Stimulated activated CD8-positive, alpha-beta memory T cell treated with anti-CD3 and anti-CD28 coated beads, Interleukin-4, amount 100 ng/mL, for 4 hours (primary cell): ENCODE results near the gene RYR1.
"Not testable (repeated sequence)": the region's sequence is repeated elsewhere in the genome, so short reads cannot be mapped to it uniquely, and the experiment has no call there.

Source experiments
- DNase-seq, 2 donors: peaks; one replicate each; pipeline ENCODE4 v3.0.0-alpha.2; 2020; ENCODE audit warnings: low read depth in 2 of 2, low spot score in 1 of 2

Gene RYR1

GRCh38 chr19:38512277-38512676, 78.8 kb downstream of the RYR1 start:
- no peak for DNase-seq

GRCh38 chr19:38513156-38513555, 79.7 kb downstream of the RYR1 start:
- not testable (repeated sequence) for DNase-seq

- no peak for DNase-seq
These were observed 80.3 kb downstream of the RYR1 start for GRCh38 chr19:38513762-38514167.

- DNase-seq: peak; percentile 39 to 52
These were observed 81.5 kb downstream of the RYR1 start for GRCh38 chr19:38514812-38515633.

- no peak for DNase-seq
These were observed 82.4 kb downstream of the RYR1 start for GRCh38 chr19:38515896-38516295.

- DNase-seq: no peak
These were observed 83.3 kb downstream of the RYR1 start for GRCh38 chr19:38516802-38517201.

- DNase-seq: no peak
These were observed 83.8 kb downstream of the RYR1 start for GRCh38 chr19:38517321-38517720.

GRCh38 chr19:38517980-38518379, 84.5 kb downstream of the RYR1 start:
- not testable (repeated sequence) for DNase-seq

- DNase-seq: no peak
These were observed 85.7 kb downstream of the RYR1 start for GRCh38 chr19:38519168-38519567.

- DNase-seq: no peak
These were observed 86.5 kb downstream of the RYR1 start for GRCh38 chr19:38519988-38520387.

- no peak for DNase-seq
These were observed 89.4 kb downstream of the RYR1 start for GRCh38 chr19:38522915-38523314.

GRCh38 chr19:38523319-38523718, 89.8 kb downstream of the RYR1 start:
- DNase-seq: no peak

- no peak for DNase-seq
These were observed 90.9 kb downstream of the RYR1 start for GRCh38 chr19:38524369-38524768.

GRCh38 chr19:38524994-38525634, 91.6 kb downstream of the RYR1 start:
- no peak for DNase-seq

GRCh38 chr19:38526430-38526829, 92.9 kb downstream of the RYR1 start:
- no peak for DNase-seq

- no peak for DNase-seq
These were observed 94.1 kb downstream of the RYR1 start for GRCh38 chr19:38527466-38528136.

- DNase-seq: no peak
These were observed 94.8 kb downstream of the RYR1 start for GRCh38 chr19:38528213-38528755.

GRCh38 chr19:38528931-38529330, 95.4 kb downstream of the RYR1 start:
- DNase-seq: no peak

- DNase-seq: no peak
These were observed 98.0 kb downstream of the RYR1 start for GRCh38 chr19:38531515-38531914.

- DNase-seq: no peak
These were observed 99.4 kb downstream of the RYR1 start for GRCh38 chr19:38532939-38533338.

GRCh38 chr19:38534574-38534973, 101.1 kb downstream of the RYR1 start:
- DNase-seq: no peak

- no peak for DNase-seq
These were observed 101.7 kb downstream of the RYR1 start for GRCh38 chr19:38535212-38535611.
